Liver (tissue), 9 donors: ENCODE measurements around the gene SUB1. TPM values are rescaled to one million over a fixed set of nuclear protein-coding genes. Genes with fewer than 3 reads are reported as not detected.
"Not testable (repeated sequence)": the region's sequence is repeated elsewhere in the genome, so short reads cannot be mapped to it uniquely, and the experiment has no call there.

Experiments used
- DNase-seq: peaks from one replicate; pipeline ENCODE4 v3.0.0-alpha.2; 2017; ENCODE audit warnings: low spot score
- H3K27ac ChIP-seq, 2 donors: one replicate each; pipeline ENCODE4 v1.7.0; 2013; ENCODE audit warnings: inconsistent platforms in 2 of 2, low read length in 2 of 2, control low read depth in 1 of 2, low read depth in 1 of 2, mild to moderate bottlenecking in 1 of 2
- H3K27me3 ChIP-seq, 4 donors: one replicate each; pipeline versions ENCODE4 v1.6.1 to v1.7.0; 2013; ENCODE audit warnings: low read length in 3 of 4, inconsistent platforms in 1 of 4, mild to moderate bottlenecking in 1 of 4, moderate library complexity in 1 of 4; ENCODE audit not compliant: control insufficient read depth in 4 of 4, insufficient read depth in 4 of 4
- H3K36me3 ChIP-seq, 4 donors: one replicate each; pipeline versions ENCODE4 v1.6.1 to v1.7.0; 2013; ENCODE audit warnings: low read length in 3 of 4, mild to moderate bottlenecking in 3 of 4, low read depth in 1 of 4, moderate library complexity in 1 of 4; ENCODE audit not compliant: control insufficient read depth in 4 of 4, insufficient read depth in 3 of 4
- H3K4me1 ChIP-seq, 4 donors: one replicate each; pipeline versions ENCODE4 v1.6.1 to v1.7.0; 2013; ENCODE audit warnings: low read length in 3 of 4, mild to moderate bottlenecking in 3 of 4, moderate library complexity in 1 of 4; ENCODE audit not compliant: control insufficient read depth in 4 of 4, insufficient read depth in 4 of 4
- H3K4me3 ChIP-seq, 3 donors: one replicate each; pipeline versions ENCODE4 v1.6.1 to v1.7.0; 2013; ENCODE audit warnings: low read length in 3 of 3, control low read depth in 1 of 3, low read depth in 1 of 3, mild to moderate bottlenecking in 1 of 3
- H3K9ac ChIP-seq, 2 donors: one replicate each; pipeline ENCODE4 v1.7.0; 2013; ENCODE audit warnings: low read length in 2 of 2, mild to moderate bottlenecking in 2 of 2, moderate library complexity in 2 of 2, control low read depth in 1 of 2, low read depth in 1 of 2
- H3K9me3 ChIP-seq, 4 donors: one replicate each; pipeline versions ENCODE4 v1.6.1 to v1.7.0; 2013; ENCODE audit warnings: low read length in 3 of 4; ENCODE audit not compliant: control insufficient read depth in 4 of 4
- ATF3 ChIP-seq: IDR thresholded peaks from 2 replicates; pipeline ENCODE4 v1.6.1; 2016; ENCODE audit warnings: antibody characterized with exemption
- CTCF ChIP-seq: fragments of 150-350 bp; IDR thresholded peaks from 2 replicates; pipeline ENCODE4 v1.5.1; 2017; ENCODE audit warnings: improper control_type of control experiment, low read depth, low read length; ENCODE audit not compliant: missing input control
- EGR1 ChIP-seq, 2 donors: IDR thresholded peaks; 2 replicates each; pipeline ENCODE4 v1.6.1; 2016 to 2018; ENCODE audit warnings: antibody characterized with exemption in 2 of 2, low read depth in 2 of 2
- FOXA1 ChIP-seq: IDR thresholded peaks from 2 replicates; pipeline ENCODE4 v1.6.1; 2016; ENCODE audit warnings: antibody characterized with exemption
- FOXA2 ChIP-seq: IDR thresholded peaks from 2 replicates; pipeline ENCODE4 v1.6.1; 2016; ENCODE audit warnings: antibody characterized with exemption
- GABPA ChIP-seq, 2 donors: IDR thresholded peaks in 1 of 2; conservative IDR thresholded peaks in 1 of 2; 2 replicates each; pipeline ENCODE4 v1.6.1; 2016; ENCODE audit warnings: antibody characterized with exemption in 2 of 2, mild to moderate bottlenecking in 1 of 2, moderate library complexity in 1 of 2
- HNF4A ChIP-seq, 2 donors: conservative IDR thresholded peaks; 2 replicates each; pipeline ENCODE4 v1.6.1; 2016; ENCODE audit warnings: antibody characterized with exemption in 2 of 2, mild to moderate bottlenecking in 2 of 2
- HNF4G ChIP-seq: IDR thresholded peaks from 2 replicates; pipeline ENCODE4 v1.6.1; 2016; ENCODE audit warnings: antibody characterized with exemption
- JUND ChIP-seq, 2 donors: IDR thresholded peaks; 2 replicates each; pipeline ENCODE4 v1.6.1; 2016; ENCODE audit warnings: antibody characterized with exemption in 2 of 2
- MAX ChIP-seq: IDR thresholded peaks from 2 replicates; pipeline ENCODE4 v1.6.1; 2016; ENCODE audit warnings: antibody characterized with exemption
- NR2F2 ChIP-seq: IDR thresholded peaks from 2 replicates; pipeline ENCODE4 v1.6.1; 2016; ENCODE audit warnings: antibody characterized with exemption
- RAD21 ChIP-seq, 2 donors: IDR thresholded peaks; 2 replicates each; pipeline ENCODE4 v1.6.1; 2016; ENCODE audit warnings: antibody characterized with exemption in 2 of 2, mild to moderate bottlenecking in 2 of 2
- REST ChIP-seq: IDR thresholded peaks from 2 replicates; pipeline ENCODE4 v1.6.1; 2016; ENCODE audit warnings: antibody characterized with exemption, mild to moderate bottlenecking
- RXRA ChIP-seq, 2 donors: IDR thresholded peaks; 2 replicates each; pipeline ENCODE4 v1.6.1; 2017 to 2018; ENCODE audit warnings: antibody characterized with exemption in 2 of 2, mild to moderate bottlenecking in 1 of 2
- SP1 ChIP-seq: IDR thresholded peaks from 2 replicates; pipeline ENCODE4 v1.6.1; 2018; ENCODE audit warnings: antibody characterized with exemption, mild to moderate bottlenecking
- YY1 ChIP-seq: IDR thresholded peaks from 2 replicates; pipeline ENCODE4 v1.6.1; 2016; ENCODE audit warnings: antibody characterized with exemption, mild to moderate bottlenecking
- ZBTB33 ChIP-seq: IDR thresholded peaks from 2 replicates; pipeline ENCODE4 v1.6.1; 2016; ENCODE audit warnings: antibody characterized with exemption
- WGBS: extraction: QIAGEN DNeasy Blood & Tissue Kit; methylation state at CpG from one replicate; pipeline ENCODE4 v1.1.7; 2013; 5-methylcytosine and 5-hydroxymethylcytosine counted together
- polyA plus RNA-seq, 2 donors: library from polyadenylated mRNA; stranded (reverse) in 1 of 2; unstranded in 1 of 2; fragments of 200-250 nt in 1 of 2; fragments of >200 nt in 1 of 2; fragmentation: Nextera tagmentation in 1 of 2; extraction: Ambion mirVana in 1 of 2; gene quantifications; one replicate each; pipeline versions ENCODE4 v1.2.1 to v1.2.3, GENCODE V29; 2013 to 2015
- total RNA-seq, 2 donors: library from RNA; depleted of rRNA; stranded (reverse); fragments of >200 nt; gene quantifications; one replicate each; pipeline ENCODE4 v1.2.3, GENCODE V29; 2014
- donor health status: healthy.
- donor health status: healthy.
- donor health status: healthy.
- donor health status: healthy.
- donor health status: healthy.

The SUB1 gene
- total and polyA plus RNA-seq, 4 donors: 51.8 to 238 (median 60.3) TPM

- TF ChIP-seq RXRA (IDR thresholded peaks at IDR 0.05): no peak
- no peak for TF ChIP-seq JUND (IDR thresholded peaks at IDR 0.05)
- TF ChIP-seq HNF4A (conservative IDR thresholded peaks at IDR 0.05): no peak
- no peak for TF ChIP-seq CTCF
These were observed 32.4 kb upstream of the SUB1 start (continued) for GRCh38 chr5:32552936-32553335.

- WGBS: 59% methylated on average over 2 of the region's 2 CpGs
- H3K4me3 ChIP-seq, H3K27ac ChIP-seq, H3K9ac ChIP-seq, DNase-seq, H3K4me1 ChIP-seq, H3K36me3 ChIP-seq, H3K9me3 ChIP-seq, H3K27me3 ChIP-seq: not testable (repeated sequence)
These were observed 31.1 kb upstream of the SUB1 start for GRCh38 chr5:32554181-32554780.

- WGBS: 78% methylated on average over 6 of the region's 6 CpGs
- not testable (repeated sequence) for H3K36me3 ChIP-seq, H3K27me3 ChIP-seq, DNase-seq, H3K4me3 ChIP-seq, H3K4me1 ChIP-seq, H3K9ac ChIP-seq, H3K9me3 ChIP-seq, H3K27ac ChIP-seq
These were observed 28.8 kb upstream of the SUB1 start for GRCh38 chr5:32556543-32556942.

- H3K4me3 ChIP-seq: no peak overlapping the region
- H3K9ac ChIP-seq: no peak overlapping the region
- H3K36me3 ChIP-seq: no peaks in the 10 kb centered on the region
- no peaks in the 10 kb centered on the region for H3K27me3 ChIP-seq
- DNase-seq: no peak
- no peaks in the 10 kb centered on the region for H3K9me3 ChIP-seq
- no peaks in the 10 kb centered on the region for H3K4me1 ChIP-seq
- H3K27ac ChIP-seq: no peak overlapping the region
- TF ChIP-seq HNF4G (no peak), EGR1 (IDR thresholded peaks at IDR 0.05; ENCODE audit: low read depth in 2 of 2) (no peak), NR2F2 (no peak), REST (no peak), SP1 (no peak), RAD21 (IDR thresholded peaks at IDR 0.05) (no peak), HNF4A (conservative IDR thresholded peaks at IDR 0.05) (no peak), YY1 (no peak), FOXA1 (no peak), GABPA (IDR thresholded peaks at IDR 0.05 in 1 of 2, conservative IDR thresholded peaks at IDR 0.05 in 1 of 2) (no peak), RXRA (IDR thresholded peaks at IDR 0.05) (no peak), CTCF (no peak), JUND (IDR thresholded peaks at IDR 0.05) (no peak), ATF3 (no peak), ZBTB33 (no peak), FOXA2 (no peak), MAX (no peak)
These were observed 25.9 kb upstream of the SUB1 start for GRCh38 chr5:32559411-32559810.
